WERI-Rb-1 (cell line): Measurements from ENCODE around the gene ZNF366.

ENCODE experiments used
- DNase-seq: peaks from one replicate; pipeline ENCODE4 v3.0.0-alpha.2; 2020
- H3K27ac ChIP-seq: fragments of 250-450 bp; sonication (Bioruptor Pico); 2 replicates; pipeline ENCODE4 v1.5.1; 2020; ENCODE audit warnings: mild to moderate bottlenecking, moderate library complexity
- H3K27me3 ChIP-seq: fragments of 250-450 bp; sonication (Bioruptor Pico); 2 replicates; pipeline ENCODE4 v1.5.1; 2021; ENCODE audit warnings: mild to moderate bottlenecking, low read depth, moderate library complexity; ENCODE audit not compliant: insufficient read depth, severe bottlenecking
- H3K36me3 ChIP-seq: fragments of 250-450 bp; sonication (Bioruptor Pico); 2 replicates; pipeline ENCODE4 v1.5.1; 2020; ENCODE audit warnings: mild to moderate bottlenecking, moderate library complexity
- H3K4me3 ChIP-seq: 2 replicates; pipeline ENCODE4 v1.5.1; 2011; ENCODE audit warnings: low read depth, mild to moderate bottlenecking, control low read depth, low read length
- H3K9me3 ChIP-seq: fragments of 250-450 bp; sonication (Bioruptor Pico); 2 replicates; pipeline ENCODE4 v1.5.1; 2021; ENCODE audit warnings: mild to moderate bottlenecking, moderate library complexity; ENCODE audit not compliant: severe bottlenecking
- TF ChIP-seq, protein P1 (sequence below): IDR thresholded peaks from 2 replicates; pipeline ENCODE4 v1.5.1; 2011; ENCODE audit warnings: low read depth, mild to moderate bottlenecking, control low read depth, inconsistent platforms, low read length

The ZNF366 gene

DNA sequence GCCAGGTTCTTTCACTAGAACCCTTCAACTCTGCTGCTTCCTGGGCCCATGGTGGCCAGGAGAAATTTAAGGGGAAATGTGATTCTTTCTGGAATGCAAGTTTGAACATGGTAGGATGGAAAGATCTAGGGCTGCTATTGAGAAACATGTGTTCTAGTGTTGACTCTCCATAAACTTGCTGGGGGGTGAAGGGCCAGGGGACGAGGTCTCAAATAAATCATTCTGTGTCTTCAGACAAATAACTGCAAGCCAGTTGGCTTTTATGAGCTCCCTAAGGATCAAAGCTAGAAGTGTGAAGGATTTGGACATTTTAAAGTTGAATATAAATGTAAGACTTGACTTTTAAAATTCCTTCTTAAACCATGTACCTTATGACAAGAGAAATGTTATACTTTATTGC, 78.5 kb downstream of the ZNF366 start:
- H3K4me3 ChIP-seq: no peak overlapping the region
- H3K27me3 ChIP-seq: no peaks in the 10 kb centered on the region
- DNase-seq: no peak
- TF ChIP-seq, protein P1, sequence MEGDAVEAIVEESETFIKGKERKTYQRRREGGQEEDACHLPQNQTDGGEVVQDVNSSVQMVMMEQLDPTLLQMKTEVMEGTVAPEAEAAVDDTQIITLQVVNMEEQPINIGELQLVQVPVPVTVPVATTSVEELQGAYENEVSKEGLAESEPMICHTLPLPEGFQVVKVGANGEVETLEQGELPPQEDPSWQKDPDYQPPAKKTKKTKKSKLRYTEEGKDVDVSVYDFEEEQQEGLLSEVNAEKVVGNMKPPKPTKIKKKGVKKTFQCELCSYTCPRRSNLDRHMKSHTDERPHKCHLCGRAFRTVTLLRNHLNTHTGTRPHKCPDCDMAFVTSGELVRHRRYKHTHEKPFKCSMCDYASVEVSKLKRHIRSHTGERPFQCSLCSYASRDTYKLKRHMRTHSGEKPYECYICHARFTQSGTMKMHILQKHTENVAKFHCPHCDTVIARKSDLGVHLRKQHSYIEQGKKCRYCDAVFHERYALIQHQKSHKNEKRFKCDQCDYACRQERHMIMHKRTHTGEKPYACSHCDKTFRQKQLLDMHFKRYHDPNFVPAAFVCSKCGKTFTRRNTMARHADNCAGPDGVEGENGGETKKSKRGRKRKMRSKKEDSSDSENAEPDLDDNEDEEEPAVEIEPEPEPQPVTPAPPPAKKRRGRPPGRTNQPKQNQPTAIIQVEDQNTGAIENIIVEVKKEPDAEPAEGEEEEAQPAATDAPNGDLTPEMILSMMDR: no peak
- no peak overlapping the region for H3K27ac ChIP-seq
- no peaks in the 10 kb centered on the region for H3K36me3 ChIP-seq
- H3K9me3 ChIP-seq: no peaks in the 10 kb centered on the region

DNA sequence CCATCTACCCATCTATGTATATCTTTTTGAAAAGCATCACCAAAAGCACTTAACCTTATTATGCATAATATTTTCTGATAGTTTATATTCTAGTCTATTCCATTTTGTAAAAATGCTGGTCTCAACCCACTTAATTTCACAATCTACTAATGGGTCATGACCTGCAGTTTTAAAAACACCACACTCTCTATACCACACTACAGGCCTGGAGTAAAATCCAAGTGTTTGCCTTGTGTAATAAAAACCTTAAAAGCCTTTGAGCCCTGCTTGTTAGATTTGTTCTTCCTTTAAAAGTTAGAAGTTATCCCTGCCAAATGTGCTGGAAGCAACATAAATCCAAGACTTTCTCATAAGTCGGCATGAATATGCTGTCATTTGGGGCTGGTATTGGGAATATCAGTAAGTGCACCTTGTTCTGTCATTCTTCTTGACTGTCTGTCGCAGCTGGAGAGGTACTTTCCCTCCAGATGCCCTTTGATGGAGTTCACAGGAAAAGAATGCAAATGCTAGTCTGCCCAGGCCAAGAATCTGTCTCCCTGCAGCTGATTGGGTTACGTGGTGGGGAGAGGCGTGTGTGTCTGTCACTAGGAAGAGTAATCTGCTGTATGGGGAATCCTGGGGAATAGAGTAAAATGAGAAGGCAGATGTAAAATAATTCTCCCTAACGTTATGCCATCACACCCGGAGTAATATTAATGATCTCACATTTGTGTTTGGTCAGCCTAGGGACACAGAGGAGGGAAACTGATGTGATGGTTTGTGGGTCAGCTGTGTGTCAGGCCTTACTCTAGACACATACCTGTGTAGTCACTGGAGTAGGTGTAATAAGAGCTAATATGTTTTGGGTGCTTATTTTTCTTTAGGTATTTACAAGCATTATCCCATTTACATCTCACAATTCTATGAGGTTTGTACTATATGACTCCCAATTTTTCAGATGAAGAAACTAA, 79.4 kb downstream of the ZNF366 start:
- Histone ChIP-seq H3K27me3 (no peaks in the 10 kb centered on the region), H3K36me3 (no peaks in the 10 kb centered on the region), H3K4me3 (no peak overlapping the region), H3K27ac (no peak overlapping the region), H3K9me3 (no peaks in the 10 kb centered on the region)
- TF ChIP-seq, protein P1: no peak
- DNase-seq: no peak

DNA sequence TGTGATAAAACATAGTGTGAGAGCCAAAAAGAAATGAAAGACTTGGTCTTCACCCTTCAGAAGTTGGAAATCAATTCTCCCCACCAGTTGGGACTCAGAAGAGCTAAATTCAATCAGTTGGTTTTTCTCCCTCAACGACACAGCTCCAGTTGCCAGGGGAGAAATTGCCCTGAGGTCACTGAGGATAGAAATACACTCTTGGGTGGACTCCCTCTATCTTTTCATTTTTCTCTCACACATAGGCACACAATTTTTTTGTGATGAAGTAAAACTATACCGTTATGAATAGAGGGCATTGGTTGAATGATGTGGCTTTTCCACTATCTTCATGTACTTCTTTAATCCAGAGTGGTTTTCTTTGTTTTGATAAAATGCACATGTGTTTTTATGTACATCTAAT, 80.2 kb downstream of the ZNF366 start:
- TF ChIP-seq, protein P1: no peak
- H3K27me3 ChIP-seq: no peaks in the 10 kb centered on the region

DNA sequence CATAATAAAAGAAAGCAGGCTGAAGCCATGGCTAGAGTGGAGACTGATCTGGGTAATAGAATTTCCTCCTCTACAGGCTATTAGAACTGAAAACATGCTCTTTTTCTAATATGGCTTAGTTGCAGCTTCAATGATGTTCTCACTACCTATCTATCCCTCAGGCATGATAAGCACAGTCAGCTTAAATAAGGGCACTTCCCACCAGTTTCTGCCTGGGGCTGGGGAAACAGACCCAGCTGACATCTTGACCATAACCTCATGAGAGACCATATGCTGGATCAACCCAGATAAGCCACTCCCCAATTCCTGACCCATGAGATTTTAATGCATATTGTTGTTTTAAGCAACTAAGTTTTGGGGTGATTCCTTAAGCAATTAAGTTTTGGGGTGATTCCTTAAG, 81.2 kb downstream of the ZNF366 start:
- Histone ChIP-seq H3K4me3 (no peak overlapping the region), H3K27me3 (no peaks in the 10 kb centered on the region), H3K36me3 (no peaks in the 10 kb centered on the region), H3K9me3 (no peaks in the 10 kb centered on the region), H3K27ac (no peak overlapping the region)
- DNase-seq: no peak
- TF ChIP-seq, protein P1: no peak

More for the DNA sequence above, 80.2 kb downstream of the ZNF366 start:
- Histone ChIP-seq H3K9me3 (no peaks in the 10 kb centered on the region), H3K4me3 (no peak overlapping the region), H3K27ac (no peak overlapping the region), H3K36me3 (no peaks in the 10 kb centered on the region)
- DNase-seq: no peak

DNA sequence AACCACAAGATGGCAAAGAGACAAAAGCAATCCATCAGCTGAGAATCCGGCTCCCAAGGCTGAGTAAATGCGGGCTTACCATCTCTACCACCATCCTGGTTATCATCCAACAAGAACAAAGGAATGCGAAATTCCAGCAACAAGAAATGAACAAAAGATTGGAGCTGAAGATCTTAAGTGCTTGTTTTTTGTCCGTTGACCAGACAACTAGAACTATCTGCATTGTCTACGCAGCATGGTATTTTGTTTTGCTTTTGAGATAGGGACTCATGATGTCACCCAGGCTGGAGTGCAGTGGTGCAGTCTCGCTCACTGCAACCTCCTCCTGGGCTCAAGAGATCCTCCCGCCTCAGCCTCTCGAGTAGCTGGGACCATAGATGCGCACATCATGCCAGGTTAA, 88.9 kb downstream of the ZNF366 start:
- TF ChIP-seq, protein P1: no peak
- no peaks in the 10 kb centered on the region for H3K27me3 ChIP-seq
- no peak overlapping the region for H3K4me3 ChIP-seq
- H3K36me3 ChIP-seq: no peaks in the 10 kb centered on the region
- H3K27ac ChIP-seq: no peak overlapping the region
- DNase-seq: no peak
- H3K9me3 ChIP-seq: no peaks in the 10 kb centered on the region
